GM19455 (cell line): Measurements from ENCODE around the gene CEACAM21.

ENCODE experiments used
- ATAC-seq: cut with Tn5 transposase; IDR thresholded peaks from one replicate; pipeline ENCODE4 v1.9.1; 2021; ENCODE audit not compliant: unreplicated experiment

Gene CEACAM21

DNA sequence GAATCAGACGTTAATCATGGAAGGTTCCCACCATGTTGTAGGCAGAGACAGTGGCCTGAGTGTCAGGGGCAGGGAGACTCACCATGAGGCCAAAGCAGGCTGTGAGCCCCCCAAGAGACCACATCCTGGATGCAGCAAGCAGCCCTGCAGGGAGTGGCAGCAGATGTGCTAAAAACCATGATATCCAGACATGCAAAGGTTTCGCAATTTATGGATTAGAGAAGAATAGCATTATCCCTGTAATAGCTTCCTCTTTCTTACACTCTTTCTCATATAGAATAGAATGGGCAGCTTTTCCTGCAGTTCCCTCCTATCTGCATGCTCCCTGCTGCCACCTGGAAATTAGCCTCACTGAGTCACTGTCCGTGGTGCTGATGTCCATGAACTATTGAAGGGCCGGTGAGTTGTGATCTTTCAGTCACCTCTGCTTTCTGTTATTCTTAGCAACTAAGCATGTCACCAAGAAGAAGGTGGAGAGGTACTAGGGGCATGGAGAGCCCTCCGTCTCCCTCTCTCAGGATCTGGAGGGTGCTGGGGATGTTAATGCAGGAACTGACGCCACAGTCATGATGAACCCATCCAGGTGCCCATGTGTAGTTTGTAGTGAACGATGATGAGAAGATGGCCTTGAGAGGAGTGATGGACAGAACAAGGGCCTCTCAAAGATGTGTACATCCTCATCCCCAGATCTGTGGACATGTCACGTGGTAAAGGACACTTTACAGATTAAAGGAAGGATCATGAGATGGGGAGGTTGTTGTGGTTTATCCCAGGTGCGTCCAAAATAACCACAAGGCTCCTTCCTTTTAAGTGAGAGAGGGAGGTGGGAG is 41.0 kb downstream of the CEACAM21 start:
- ATAC-seq, result no peak

DNA sequence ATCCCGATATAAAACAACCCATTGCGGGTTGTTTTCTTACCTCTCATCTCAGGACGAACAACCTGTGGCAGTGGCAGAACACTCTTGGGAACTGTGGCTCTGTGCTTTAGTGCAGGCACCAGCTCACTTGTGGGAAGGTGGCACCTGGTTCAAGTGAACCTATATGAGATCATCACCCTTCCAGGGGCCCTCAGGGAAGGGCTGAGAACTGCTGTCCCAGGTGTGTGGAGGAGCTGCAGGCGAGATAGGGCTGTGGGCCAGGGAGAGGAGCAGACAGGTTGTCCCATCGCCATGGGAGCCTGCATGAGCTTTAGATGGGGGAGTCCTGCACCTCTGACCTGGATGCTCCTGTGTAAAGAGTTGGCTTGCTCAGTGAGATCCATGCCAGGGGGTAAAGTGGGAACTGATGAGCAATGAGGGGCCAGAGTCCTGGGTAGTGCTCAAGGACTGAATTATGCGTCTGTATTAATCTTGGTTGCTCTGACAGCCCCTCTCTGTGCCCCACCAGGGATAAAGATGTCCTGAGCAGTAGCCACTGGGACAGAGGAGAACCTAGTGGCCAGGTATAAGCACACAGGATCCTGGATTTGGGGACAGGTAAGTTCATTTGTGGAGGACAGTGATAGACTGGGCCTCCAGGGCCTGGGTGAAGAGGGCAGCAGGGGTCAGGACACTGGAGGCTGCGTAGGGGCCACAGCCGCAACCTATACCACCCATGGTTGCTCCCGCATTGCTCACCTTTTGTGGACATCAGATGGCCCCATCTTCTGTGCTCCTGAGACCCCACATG is 42.2 kb downstream of the CEACAM21 start:
- ATAC-seq, result no peak

DNA sequence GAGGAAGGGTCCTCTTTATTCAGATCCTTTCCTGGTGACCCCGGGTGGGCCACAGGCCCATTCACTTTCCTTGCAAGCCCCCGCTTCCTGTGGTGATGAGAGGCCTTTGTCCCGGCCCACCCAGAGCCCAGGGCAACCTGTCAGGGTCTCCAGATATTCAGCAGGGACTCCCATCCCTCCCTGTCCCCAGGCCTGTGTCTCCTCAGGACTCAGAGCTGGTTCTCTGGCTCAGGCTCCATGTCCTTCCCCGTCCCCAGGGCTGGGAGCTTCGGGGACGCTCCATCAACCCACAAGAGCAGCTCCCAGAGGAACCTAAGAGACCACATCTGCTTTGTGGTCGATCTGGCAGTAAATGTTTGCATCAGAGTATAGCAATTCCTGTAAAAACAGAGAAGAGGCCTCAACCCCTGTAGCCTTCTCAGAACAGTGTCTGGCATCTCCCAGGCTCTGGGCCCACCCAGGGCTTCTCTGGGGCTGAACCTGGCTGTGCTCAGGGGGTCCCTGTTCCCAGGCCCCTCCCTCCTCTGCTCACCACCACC is 43.1 kb downstream of the CEACAM21 start:
- no peak for ATAC-seq

GRCh38 chr19:41620171-41620570 is 44.2 kb downstream of the CEACAM21 start:
- ATAC-seq, result no peak

DNA sequence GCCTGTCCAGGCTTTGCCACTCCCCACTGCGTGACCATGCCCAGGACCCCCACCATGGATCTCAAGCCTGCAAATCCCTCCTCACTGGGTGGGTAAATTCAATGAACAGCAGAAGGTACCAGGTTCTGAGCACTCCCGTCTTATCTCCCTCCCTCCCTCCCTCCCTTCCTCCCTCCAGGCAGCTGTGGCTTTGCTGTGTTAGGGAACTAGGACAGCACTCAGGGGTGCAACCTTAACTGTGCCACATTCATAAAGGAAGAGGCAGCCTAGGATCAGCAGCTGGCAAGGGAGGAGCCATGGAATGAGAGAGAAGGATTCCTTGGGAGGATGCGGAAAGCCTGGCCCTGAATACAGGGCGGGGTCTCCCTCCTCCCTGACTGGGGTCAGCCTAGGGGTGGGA is 45.3 kb downstream of the CEACAM21 start:
- ATAC-seq, result no peak

DNA sequence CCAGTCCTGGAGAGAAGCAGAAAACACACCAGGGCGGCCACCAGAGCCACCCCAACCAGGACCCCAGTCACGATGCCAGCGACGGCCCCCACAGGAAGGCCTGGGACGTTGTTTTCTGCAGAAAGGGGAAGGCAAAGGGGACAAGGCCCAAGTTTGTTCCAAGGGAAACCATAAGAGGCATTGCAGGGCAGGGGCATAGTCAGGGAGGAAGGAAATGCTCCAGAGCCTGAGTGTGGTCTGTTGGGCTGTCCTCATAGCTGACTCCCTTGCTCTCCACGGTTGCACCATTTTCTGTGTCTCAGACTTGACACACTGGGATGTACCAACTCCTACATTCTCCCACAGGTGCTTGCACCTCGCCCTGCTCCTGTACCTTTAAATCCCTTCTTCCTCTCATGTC is 45.7 kb downstream of the CEACAM21 start:
- ATAC-seq, result no peak

DNA sequence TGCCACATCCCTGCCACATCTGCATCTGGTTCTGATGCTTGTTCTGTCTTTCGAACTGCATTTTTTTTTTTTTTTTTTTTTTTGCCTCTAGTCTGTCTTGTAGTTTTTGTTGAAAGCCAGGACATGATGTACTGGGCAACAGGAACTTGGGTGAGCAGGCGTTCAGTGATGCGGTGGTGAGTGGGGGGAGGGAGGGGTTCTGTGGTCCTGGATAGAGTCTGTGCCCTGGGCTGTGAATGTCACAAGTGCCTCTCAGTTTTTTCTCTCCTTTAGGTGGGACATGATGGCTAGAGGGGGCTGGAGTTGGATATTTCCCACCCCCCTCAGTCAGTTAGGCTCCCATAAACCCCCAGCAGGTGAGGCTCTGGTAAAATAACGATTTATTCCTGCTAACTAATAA is 47.4 kb downstream of the CEACAM21 start:
- no peak for ATAC-seq

DNA sequence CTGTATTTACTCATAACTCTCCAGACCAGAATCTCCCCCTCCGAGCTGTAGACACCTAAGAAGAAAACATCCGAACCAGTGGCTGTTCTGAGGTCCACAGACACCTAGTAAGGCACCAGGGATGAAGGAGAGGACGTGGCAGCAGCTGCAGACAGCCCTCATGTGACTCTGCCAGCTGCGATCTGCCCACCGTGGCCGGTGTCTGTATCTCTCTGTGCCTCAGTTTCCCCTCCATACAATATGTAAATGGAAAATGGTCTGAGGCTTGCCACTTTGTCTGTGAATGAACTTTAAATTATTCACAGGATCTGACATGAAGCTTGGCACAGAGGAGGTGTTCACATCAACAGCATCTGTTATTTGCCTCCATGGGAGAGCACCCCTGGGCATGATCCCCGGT is 48.5 kb downstream of the CEACAM21 start:
- ATAC-seq, result no peak

DNA sequence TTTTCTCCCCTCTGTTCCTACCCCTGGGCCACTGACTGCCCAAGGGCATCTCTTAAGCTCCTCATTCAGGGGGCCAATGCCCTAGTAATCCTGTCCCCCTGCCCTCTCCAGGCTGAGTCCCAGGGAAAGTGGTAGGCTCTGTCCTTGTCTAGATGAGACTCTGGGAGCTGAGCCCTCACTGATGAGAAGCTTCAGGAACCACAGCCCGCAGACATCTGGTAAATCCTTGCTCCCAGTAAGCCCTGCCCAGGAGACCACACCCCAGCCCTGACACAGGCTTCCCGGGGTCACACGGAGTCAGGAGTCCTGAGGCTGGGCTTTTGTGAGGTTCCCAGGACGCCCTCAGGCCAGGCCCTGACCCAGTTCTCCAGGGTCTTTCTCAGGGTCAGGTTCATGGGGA is 49.0 kb downstream of the CEACAM21 start:
- ATAC-seq, result no peak

- no peak for ATAC-seq
These were observed 50.3 kb downstream of the CEACAM21 start for GRCh38 chr19:41626278-41626677.

GRCh38 chr19:41626877-41627276 is 50.9 kb downstream of the CEACAM21 start, which contains the start of gene CEACAM4:
Gene CEACAM4 (minus strand): TSS chr19:41627074. CDS start chr19:41626963, 111 bp downstream.
- ATAC-seq, result no peak

DNA sequence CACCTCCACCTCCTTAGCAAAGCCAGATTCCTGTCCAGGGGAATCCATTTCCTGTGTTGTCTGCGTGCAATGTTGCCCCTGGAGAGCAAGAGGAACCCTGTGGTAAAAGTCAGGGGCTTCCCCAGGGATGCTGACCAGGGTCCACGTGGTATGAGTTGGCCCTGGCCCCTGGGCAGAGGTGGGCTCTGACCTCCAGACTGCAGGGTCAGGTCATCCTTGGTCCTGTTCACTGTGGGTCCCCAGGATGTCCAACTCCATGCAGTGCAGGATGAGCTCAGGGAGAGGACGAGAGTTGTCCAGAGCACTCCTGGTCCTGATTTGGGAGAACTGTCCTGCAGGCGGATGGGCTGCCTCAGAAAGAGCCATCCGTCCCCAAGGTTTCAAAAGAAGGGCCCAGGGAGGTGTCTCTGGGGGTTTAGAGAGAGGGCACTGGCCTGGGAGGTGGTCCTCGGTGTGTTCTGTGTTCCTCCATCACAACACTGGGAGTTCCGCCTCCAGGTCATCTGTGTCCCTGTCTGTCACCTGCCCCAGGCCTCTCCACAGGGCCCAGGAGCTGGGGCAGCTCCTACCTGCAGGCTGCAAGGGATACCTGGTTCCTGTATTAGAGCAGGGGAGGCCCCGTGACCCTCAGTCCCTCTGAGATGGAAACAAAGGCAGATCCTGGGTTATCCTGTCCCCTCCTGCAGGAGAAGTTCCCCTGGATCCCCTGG is 52.2 kb downstream of the CEACAM21 start:
- ATAC-seq, result no peak
